Stomach (tissue), 9 donors: ENCODE results near the gene INHBA. TPM values are rescaled to one million over a fixed set of nuclear protein-coding genes. Genes with fewer than 3 reads are reported as not detected.

Experiments
- DNase-seq, 2 donors: peaks; one replicate each; pipeline versions ENCODE4 v3.0.0 to v3.0.0-alpha.2; 2013 to 2019
- H3K27ac ChIP-seq, 5 donors: fragments of 200-600 bp in 4 of 5; sonication (generic) in 4 of 5; one replicate each; pipeline ENCODE4 v1.5.1; 2013 to 2019; ENCODE audit warnings: mild to moderate bottlenecking in 1 of 5, moderate library complexity in 1 of 5
- H3K27me3 ChIP-seq, 3 donors: fragments of 200-600 bp; sonication (generic); one replicate each; pipeline ENCODE4 v1.5.1; 2017 to 2019; ENCODE audit warnings: mixed run types in 1 of 3
- H3K36me3 ChIP-seq, 4 donors: fragments of 200-600 bp; sonication (generic); 1 replicate in 3 of 4; 2 replicates in 1 of 4; pipeline ENCODE4 v1.5.1; 2016 to 2019
- H3K4me1 ChIP-seq, 4 donors: fragments of 200-600 bp; sonication (generic); one replicate each; pipeline ENCODE4 v1.5.1; 2016 to 2019
- H3K4me3 ChIP-seq, 4 donors: fragments of 200-600 bp; sonication (generic) in 3 of 4; one replicate each; pipeline ENCODE4 v1.5.1; 2016 to 2019; ENCODE audit warnings: mild to moderate bottlenecking in 1 of 4
- H3K9me3 ChIP-seq, 4 donors: fragments of 200-600 bp; sonication (generic); one replicate each; pipeline ENCODE4 v1.5.1; 2016 to 2019
- CTCF ChIP-seq, 7 experiments: fragments of 450-650 bp in 4 of 7; fragments of 200-600 bp in 3 of 7; sonication (generic) in 3 of 7; IDR thresholded peaks; one replicate each; pipeline ENCODE4 v1.5.1; 2016 to 2019; ENCODE audit warnings: antibody characterized with exemption in 7 of 7, control low read depth in 2 of 7, mild to moderate bottlenecking in 1 of 7
- EP300 ChIP-seq: sonication (generic); formaldehyde crosslinking; IDR thresholded peaks from one replicate; pipeline ENCODE4 v1.6.1; 2017; ENCODE audit warnings: antibody characterized with exemption
- POLR2A ChIP-seq, 4 donors: fragments of 450-650 bp; IDR thresholded peaks; one replicate each; pipeline ENCODE4 v1.6.1; 2016; ENCODE audit warnings: antibody characterized with exemption in 4 of 4, control low read depth in 2 of 4, mild to moderate bottlenecking in 1 of 4, moderate library complexity in 1 of 4
- POLR2AphosphoS5 ChIP-seq, 3 donors: sonication (generic); formaldehyde crosslinking; IDR thresholded peaks; one replicate each; pipeline ENCODE4 v1.6.1; 2016; ENCODE audit warnings: antibody characterized with exemption in 3 of 3
- WGBS, 5 donors: extraction: QIAGEN DNeasy Blood & Tissue Kit in 3 of 5; methylation state at CpG; one replicate each; pipeline versions ENCODE4 v1.1.5 to v1.1.7; 2013 to 2018; 5-methylcytosine and 5-hydroxymethylcytosine counted together
- intact Hi-C: fragments of 100-400 bp; cut with DNase I; formaldehyde crosslinking; loops from one replicate; pipeline ENCODE4 v1.15.1; 2023; ENCODE audit warnings: low total_unique reads
- polyA plus RNA-seq, 3 donors: library from polyadenylated mRNA; stranded (reverse); fragments of 200-250 nt; gene quantifications; one replicate each; pipeline ENCODE4 v1.2.3, GENCODE V29; 2013
- total RNA-seq, 5 donors: library from RNA; depleted of rRNA; stranded (reverse); fragments of >200 nt; gene quantifications; one replicate each; pipeline versions ENCODE4 v1.1.0 to v1.2.3, GENCODE V29; 2014 to 2016
- donor health status: healthy with polysubstance abuse.
- donor health status: Bipolar disorder and iron deficiency.
- donor health status: healthy.

The INHBA gene
- total and polyA plus RNA-seq, 8 donors = 0.44 to 4.8 (median 0.85) TPM; not detected in 3

DNA sequence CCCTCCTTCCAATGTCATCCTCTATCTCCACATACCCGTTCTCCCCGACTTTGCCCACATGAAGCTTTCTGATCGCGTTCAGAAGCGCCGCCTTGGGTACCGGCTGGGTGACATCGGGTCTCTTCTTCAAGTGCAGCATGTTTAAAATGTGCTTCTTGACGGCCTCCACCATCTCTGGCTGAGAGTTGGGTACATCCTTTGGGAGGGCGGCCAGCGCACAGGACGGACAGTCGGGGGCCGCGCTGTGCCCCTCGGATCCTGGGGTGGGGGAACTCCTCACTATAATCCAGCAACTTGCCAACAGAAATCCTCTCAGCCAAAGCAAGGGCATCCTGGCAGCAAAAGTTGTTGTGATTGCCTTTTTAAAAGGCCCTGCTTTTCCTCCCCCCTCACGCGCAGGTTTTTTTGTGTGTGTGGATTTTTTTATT is 2.8 kb downstream of the INHBA start:
- 6 to 10% (median 6%) methylated on average over 13 to 18 of the region's 18 CpGs for WGBS, 5 donors
- no peaks in the 10 kb centered on the region for H3K36me3 ChIP-seq
- H3K9me3 ChIP-seq = no peaks in the 10 kb centered on the region
- intact Hi-C loops = no loop called here
- DNase-seq = peak in 1 of 2 donors; percentile 30
- H3K4me3 ChIP-seq = peak overlapping the region; percentile 32 to 44 (median 35)
- H3K4me1 ChIP-seq = peaks cover 0 to 58% (median 17%) of the 10 kb centered on the region in 4 donors
- H3K27me3 ChIP-seq = peaks cover 0 to 41% (median 16%) of the 10 kb centered on the region in 3 donors
- TF ChIP-seq EP300 (no peak), POLR2AphosphoS5 (IDR thresholded peaks at IDR 0.05) (no peak)
- H3K27ac ChIP-seq = peak overlapping the region in 4 of 5 donors; percentile 30 to 79 (median 60)

GRCh38 chr7:41699516-41699915 is 3.4 kb downstream of the INHBA start:
- Histone ChIP-seq H3K9me3 (no peaks in the 10 kb centered on the region), H3K4me3 (peak overlapping the region; percentile 32 to 44 (median 35)), H3K4me1 (peaks cover 0 to 57% (median 15%) of the 10 kb centered on the region in 4 donors), H3K27ac (peak overlapping the region in 4 of 5 donors; percentile 47 to 79 (median 60)), H3K36me3 (no peaks in the 10 kb centered on the region), H3K27me3 (peaks cover 0 to 41% (median 16%) of the 10 kb centered on the region in 3 donors)
- peak in 1 of 2 donors; percentile 46 for DNase-seq
- WGBS, 5 donors = 3 to 13% (median 10%) methylated on average over 12 of the region's 12 CpGs
- intact Hi-C loops = no loop called here
- TF ChIP-seq EP300 = no peak
- no peak for TF ChIP-seq CTCF (IDR thresholded peaks at IDR 0.05)
- no peak for TF ChIP-seq POLR2A (IDR thresholded peaks at IDR 0.05)
- no peak for TF ChIP-seq POLR2AphosphoS5 (IDR thresholded peaks at IDR 0.05)

DNA sequence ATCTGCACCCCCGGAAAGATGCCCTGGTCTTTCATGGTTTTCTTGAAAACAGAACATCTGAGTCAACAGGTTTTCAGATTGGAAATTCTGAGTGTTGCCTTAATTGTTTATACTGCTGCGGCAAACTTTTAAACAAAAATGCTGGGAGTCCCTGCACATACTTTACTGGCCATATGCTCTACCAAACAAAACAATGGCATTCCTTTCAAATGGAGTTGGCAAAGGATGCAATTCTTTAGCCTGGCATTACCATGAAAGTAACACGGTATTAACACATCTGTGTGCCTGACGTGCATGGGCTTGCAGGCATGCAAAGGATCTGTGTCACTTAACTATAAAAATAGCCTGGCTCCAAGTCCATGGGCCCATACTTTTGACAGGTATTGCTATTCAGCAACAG is 4.2 kb downstream of the INHBA start:
- Histone ChIP-seq H3K36me3 (no peaks in the 10 kb centered on the region), H3K9me3 (no peaks in the 10 kb centered on the region), H3K4me3 (peak overlapping the region in 3 of 4 donors; percentile 33 to 44 (median 37)), H3K27ac (peak overlapping the region in 1 of 5 donors; percentile 79), H3K27me3 (peaks cover 0 to 41% (median 16%) of the 10 kb centered on the region in 3 donors), H3K4me1 (peaks cover 0 to 57% (median 12%) of the 10 kb centered on the region in 4 donors)
- 43 to 64% (median 60%) methylated on average over 4 of the region's 4 CpGs for WGBS, 5 donors
- DNase-seq = peak in 1 of 2 donors; percentile 16
- TF ChIP-seq EP300 (no peak), POLR2AphosphoS5 (IDR thresholded peaks at IDR 0.05) (no peak), CTCF (IDR thresholded peaks at IDR 0.05) (no peak), POLR2A (IDR thresholded peaks at IDR 0.05) (no peak)
- intact Hi-C loops = no loop called here

DNA sequence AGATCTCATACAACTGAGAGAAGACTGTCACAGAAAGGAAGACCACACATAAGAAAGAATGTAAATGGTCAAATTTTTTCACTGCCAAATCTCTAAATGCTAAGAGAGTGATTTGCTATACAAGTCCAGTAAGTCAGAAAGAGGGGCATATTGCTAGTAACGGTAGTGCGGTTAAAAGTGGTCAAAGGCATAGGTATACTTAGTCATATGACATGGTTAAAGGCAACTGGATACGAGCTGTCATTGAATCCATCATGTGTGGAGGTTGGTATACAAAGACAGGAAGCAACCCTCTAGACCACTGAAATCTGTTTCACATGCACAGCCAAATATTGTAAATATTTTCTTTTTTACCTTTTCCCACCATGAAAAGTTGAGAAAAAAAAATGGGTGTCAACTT is 4.8 kb downstream of the INHBA start:
- 79 to 92% (median 87%) methylated on average over 3 of the region's 3 CpGs for WGBS, 5 donors
- intact Hi-C loops = no loop called here
- Histone ChIP-seq H3K27ac (peak overlapping the region in 2 of 5 donors; percentile 32 to 79), H3K4me3 (peak overlapping the region in 1 of 4 donors; percentile 44), H3K36me3 (no peaks in the 10 kb centered on the region), H3K4me1 (peaks cover 0 to 61% (median 12%) of the 10 kb centered on the region in 4 donors), H3K9me3 (no peaks in the 10 kb centered on the region), H3K27me3 (peaks cover 0 to 41% (median 16%) of the 10 kb centered on the region in 3 donors)
- no peak for DNase-seq
- no peak for TF ChIP-seq POLR2A (IDR thresholded peaks at IDR 0.05)
- no peak for TF ChIP-seq CTCF (IDR thresholded peaks at IDR 0.05)
- TF ChIP-seq EP300 = no peak
- no peak for TF ChIP-seq POLR2AphosphoS5 (IDR thresholded peaks at IDR 0.05)

DNA sequence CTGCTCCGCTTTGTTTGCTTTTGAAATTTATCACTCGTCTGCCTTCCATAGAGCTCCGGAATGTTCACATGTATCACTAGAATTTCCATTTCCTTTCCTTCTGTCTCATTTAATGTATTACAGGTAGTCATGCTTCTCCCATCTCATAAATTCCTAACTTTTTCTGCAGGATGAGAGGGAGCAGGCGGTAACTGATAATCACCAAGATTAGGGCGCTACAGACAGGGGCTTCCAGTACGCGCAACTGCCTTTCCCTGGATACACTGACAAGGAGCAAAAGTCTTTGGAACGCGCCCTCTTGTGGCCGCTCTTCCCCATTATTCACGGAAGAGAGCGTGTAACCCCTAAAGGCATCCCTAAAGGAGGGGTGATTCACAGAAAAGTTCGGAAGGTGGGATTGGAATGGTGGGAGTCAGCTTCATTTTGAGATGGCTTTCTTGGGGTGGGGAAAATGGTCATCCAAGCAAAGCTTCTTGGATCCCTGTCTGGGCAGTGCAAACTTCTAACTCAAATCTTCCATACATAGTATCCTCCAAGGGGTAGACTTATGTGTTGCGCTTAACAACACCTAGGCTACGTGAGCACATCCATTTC is 6.5 kb downstream of the INHBA start:
- H3K4me1 ChIP-seq = peaks cover 0 to 78% (median 16%) of the 10 kb centered on the region in 4 donors
- peak; percentile 66 to 90 for DNase-seq
- intact Hi-C loops = no loop called here
- H3K4me3 ChIP-seq = peak overlapping the region; percentile 16 to 30 (median 25)
- H3K36me3 ChIP-seq = no peaks in the 10 kb centered on the region
- H3K27me3 ChIP-seq = peaks cover 0 to 35% (median 16%) of the 10 kb centered on the region in 3 donors
- TF ChIP-seq EP300 (no peak), CTCF (IDR thresholded peaks at IDR 0.05) (peak in 5 of 7 experiments; percentile 28 to 64 (median 54)), POLR2AphosphoS5 (IDR thresholded peaks at IDR 0.05) (peak in 1 of 3 donors; percentile 4)
- peak overlapping the region in 3 of 5 donors; percentile 50 to 74 (median 55) for H3K27ac ChIP-seq
- WGBS, 5 donors = 17 to 22% (median 21%) methylated on average over 15 of the region's 15 CpGs
- no peaks in the 10 kb centered on the region for H3K9me3 ChIP-seq
